NCI-H345 treated with DMSO at 0.1 percent for 48 hours (cell line): ENCODE data around the gene TRIM33.
"Not testable (repeated sequence)": the region's sequence is repeated elsewhere in the genome, so short reads cannot be mapped to it uniquely, and the experiment has no call there.

Source experiments
- DNase-seq: peaks from one replicate; lab custom pipeline; 2025; ENCODE audit not compliant: unreplicated experiment; lab: John Stamatoyannopoulos, UW

TRIM33 gene

DNA sequence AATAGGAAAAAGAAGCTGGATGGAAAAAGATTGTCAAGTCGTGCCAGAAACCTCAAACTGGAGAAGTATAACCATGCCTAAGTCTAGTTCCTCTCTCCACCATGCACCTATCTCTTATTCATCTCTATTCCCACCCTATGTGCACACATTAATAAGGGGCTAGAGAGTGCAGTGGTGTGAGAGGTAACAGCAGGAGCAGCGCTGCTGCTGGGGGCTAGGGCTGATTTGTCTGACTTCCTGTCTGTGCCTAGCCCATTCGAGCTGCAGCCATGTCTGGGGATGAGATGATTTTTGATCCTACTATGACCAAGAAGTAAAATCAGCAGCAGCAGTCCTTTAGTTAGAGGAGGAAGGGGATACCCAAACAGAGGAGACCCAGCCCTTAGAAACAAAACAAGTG, 43.0 kb downstream of the TRIM33 start:
- no peak for DNase-seq

DNA sequence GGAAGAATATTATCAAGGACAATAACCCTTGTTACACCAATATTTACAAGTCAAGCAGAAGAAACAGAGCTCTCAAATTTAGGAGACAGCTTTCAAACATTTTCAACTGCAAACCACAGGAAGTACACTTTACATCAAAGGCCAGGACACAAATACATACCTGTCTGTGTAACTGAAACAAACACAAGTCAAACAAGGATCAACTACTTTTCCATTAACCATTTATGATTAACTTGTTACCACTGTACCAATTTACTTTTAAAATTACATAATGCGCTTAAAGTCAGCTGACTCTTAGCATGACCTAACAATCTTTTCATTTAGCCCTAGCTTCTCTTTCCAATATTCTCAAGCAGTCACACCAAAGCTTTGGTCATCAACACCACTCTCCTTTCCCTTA, 43.5 kb downstream of the TRIM33 start:
- DNase-seq: no peak

- no peak for DNase-seq
Measured at GRCh38 chr1:114466334-114467014, 44.5 kb downstream of the TRIM33 start.

DNA sequence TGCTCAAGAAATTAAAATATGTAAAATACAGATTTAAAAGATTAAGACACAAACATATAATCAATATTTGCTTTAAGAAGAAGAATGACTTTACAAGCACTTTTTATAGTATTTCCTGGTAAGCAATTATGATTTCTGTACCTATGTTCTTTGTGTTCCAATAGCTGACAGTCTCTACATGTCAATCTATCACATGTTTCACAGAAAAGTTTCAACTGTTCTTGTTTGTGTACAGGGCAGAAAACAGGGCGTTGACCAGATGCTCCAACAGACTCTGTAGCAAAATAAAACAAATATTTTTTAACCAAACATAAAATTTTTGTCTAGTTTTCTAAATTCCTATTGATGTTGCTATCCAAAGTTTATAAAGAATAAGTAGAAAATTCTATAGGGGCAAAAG, 48.0 kb downstream of the TRIM33 start:
- DNase-seq: no peak

DNA sequence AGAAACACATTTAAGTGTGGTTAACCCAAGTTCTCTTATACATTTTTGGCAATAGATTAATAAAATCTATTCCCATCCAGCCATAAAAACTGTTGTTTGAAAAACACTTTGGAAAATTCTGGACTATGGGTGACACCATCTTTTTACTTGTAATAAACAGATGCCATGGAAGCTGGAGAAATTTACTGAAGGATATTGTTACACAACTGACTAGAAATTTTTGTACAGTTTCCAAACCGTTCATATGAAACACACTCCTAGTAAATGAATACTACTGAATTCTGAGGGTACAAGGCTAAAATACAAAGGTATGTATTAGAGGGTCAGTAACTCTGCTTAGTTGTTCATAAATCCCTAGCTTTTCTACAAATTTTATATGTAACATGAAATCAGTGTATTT, 48.7 kb downstream of the TRIM33 start:
- no peak for DNase-seq

- DNase-seq: no peak
Measured at GRCh38 chr1:114458237-114458777, 52.7 kb downstream of the TRIM33 start.

- no peak for DNase-seq
Measured at GRCh38 chr1:114457675-114458236, 53.2 kb downstream of the TRIM33 start.

DNA sequence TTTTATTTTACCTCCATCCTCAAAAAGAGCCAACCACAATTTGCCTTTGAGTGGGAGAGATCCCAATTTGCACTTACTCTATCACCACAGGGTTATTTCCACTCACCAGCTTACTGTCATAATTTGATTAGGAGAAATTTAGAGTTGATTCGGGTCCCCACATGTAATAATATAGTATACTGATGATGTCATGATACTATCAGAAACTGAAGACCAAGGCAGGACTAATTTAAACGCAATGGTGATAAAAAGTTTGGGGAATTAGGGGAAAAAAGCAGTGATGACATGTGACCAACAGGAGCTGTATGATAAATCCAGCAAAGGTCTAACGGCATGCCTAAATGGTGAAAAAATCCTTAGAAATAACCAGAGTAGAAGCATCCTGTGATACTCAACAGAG, 54.4 kb downstream of the TRIM33 start:
- no peak for DNase-seq

DNA sequence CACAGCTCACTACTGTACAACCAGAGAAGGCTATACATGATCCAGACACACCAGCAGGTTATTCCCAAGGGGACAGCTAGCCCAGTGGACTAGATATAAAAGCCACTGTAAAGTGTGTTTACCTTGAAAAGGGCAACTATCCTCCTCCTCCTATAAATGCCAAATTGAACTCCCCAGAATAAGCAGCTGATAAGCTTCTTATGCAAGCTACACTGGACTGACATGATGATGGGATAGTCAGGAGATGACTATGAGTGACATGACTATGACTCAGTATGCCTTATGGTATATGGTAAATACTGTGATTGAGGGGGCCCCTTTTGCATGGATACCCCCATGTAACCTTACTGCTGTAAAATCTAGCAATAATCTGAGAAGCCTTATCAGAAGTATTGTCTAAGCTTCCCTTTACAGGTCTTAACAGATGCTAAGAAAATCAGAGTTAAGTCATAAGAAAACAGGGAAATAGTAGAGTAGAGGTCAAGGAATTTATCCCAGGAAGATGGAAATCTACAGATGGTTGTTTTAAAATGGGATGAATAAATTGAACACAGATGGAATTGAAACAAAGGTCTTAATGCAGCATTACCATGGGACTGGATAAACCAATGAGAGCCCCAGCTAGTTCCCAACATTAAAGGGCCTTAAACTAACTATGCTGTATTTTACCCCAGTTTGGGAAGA, 55.8 kb downstream of the TRIM33 start:
- DNase-seq: no peak

GRCh38 chr1:114454539-114454938, 56.5 kb downstream of the TRIM33 start:
- DNase-seq: no peak

DNA sequence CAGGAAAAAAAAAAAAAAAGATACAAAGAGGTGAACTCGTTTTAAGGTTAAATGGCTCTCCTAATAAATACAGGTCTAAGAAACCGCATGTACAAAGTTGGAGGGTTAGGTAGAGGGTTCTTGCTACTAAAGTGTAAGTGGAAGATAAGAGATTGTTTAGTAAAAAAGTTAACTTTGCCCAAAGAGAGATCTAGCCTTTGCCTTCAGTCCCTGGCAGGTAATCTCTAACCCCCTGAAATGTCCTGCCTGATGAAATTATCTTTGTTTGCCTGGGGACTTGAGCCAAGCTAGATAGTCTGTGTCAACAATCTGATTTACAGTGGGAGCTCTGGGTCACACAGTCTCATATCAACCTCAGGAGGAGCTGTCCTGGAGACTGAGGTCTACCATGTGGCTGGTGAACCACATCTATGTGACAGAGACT, 57.6 kb downstream of the TRIM33 start:
- DNase-seq: no peak

DNA sequence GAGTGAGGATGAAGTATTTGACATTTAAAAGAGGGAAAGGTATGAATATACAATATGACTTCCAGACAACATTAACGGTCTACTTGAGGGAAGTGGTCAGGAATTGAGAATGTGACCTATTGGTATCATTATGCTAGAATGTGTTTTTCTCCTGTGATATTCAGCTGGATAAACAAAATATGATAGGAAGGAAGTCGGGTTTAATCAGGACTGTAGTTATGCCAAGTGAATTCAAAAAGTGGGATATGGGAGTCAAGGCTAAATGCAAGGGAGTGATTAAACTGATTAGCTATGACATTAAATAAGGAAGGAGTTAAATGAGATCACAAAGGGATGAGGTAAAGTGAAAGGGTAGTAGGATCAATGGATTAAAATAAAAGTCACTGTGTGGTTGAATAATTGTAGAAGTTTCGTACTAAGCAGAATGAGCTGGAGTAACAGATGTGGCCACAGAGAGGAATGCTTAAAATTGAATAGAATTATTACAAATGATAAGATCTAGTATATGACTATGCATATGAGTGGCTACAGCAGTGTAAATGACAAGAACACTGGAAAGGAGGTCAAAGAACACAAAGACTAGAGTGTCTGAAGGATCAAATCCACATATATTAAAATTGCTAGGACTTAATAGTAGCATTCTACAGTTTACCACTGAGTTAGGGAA, 62.5 kb downstream of the TRIM33 start:
- no peak for DNase-seq

DNA sequence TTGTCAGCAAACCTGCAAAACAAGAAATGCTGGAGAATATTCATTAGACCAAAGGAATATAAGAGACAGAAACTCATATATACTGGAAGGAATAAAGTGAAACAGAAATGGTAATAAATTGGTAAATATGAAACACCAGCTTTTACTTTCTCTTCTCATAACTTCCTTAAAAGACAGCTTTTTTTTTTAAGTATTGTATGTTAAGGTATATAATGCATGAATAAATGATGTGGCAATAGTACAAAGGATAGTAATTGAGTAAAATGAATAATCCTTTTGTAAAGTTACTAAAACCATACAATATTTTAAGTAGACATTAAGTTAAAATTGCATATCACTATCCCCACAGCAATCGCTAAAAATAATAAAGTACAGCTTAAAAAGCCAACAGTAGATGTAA, 64.8 kb downstream of the TRIM33 start:
- DNase-seq: no peak

GRCh38 chr1:114443226-114443625, 67.8 kb downstream of the TRIM33 start:
- DNase-seq: not testable (repeated sequence)

DNA sequence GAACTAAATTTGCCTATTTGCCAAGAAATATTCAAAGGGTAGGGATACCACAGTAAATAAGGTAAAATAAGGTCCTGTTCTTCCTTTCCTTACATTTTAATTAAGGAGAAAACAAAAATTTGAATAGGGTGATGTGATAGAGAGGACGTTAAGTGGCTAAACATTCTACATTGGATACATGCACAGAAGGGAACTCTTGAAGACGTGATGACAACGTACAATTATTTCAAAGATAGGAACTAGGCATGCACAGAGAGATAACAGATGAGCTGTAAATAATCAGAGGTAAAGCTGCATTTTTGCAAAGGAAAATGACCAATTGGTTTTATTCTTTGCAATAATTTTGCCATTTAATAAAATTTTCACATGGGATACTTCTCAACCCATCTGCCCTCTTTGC, 69.7 kb downstream of the TRIM33 start:
- no peak for DNase-seq

GRCh38 chr1:114439369-114439768, 71.6 kb downstream of the TRIM33 start:
- no peak for DNase-seq

GRCh38 chr1:114437812-114438211, 73.2 kb downstream of the TRIM33 start:
- DNase-seq: no peak

- DNase-seq: no peak
Measured at GRCh38 chr1:114436799-114437198, 74.2 kb downstream of the TRIM33 start.

- no peak for DNase-seq
Measured at GRCh38 chr1:114435088-114435715, 75.8 kb downstream of the TRIM33 start.

GRCh38 chr1:114431026-114431425, 80.0 kb downstream of the TRIM33 start:
- no peak for DNase-seq

GRCh38 chr1:114428083-114428754, 82.8 kb downstream of the TRIM33 start:
- DNase-seq: no peak
